Tibial artery (tissue), 4 donors: ENCODE data around the gene MCTP1.

Experiments used
- DNase-seq, 2 donors: peaks; one replicate each; pipeline ENCODE4 v3.0.0-alpha.2; 2019
- H3K27ac ChIP-seq, 2 donors: fragments of 200-600 bp; sonication (generic) in 1 of 2; 1 replicate in 1 of 2; 2 replicates in 1 of 2; pipeline ENCODE4 v1.5.1; 2018 to 2019; ENCODE audit warnings: mild to moderate bottlenecking in 1 of 2
- H3K27me3 ChIP-seq, 2 donors: fragments of 200-600 bp; sonication (generic) in 1 of 2; one replicate each; pipeline versions ENCODE4 v1.5.1 to v1.6.0; 2016 to 2019
- H3K36me3 ChIP-seq, 3 donors: fragments of 200-600 bp; sonication (generic) in 2 of 3; one replicate each; pipeline ENCODE4 v1.5.1; 2016 to 2019; ENCODE audit warnings: mild to moderate bottlenecking in 2 of 3
- H3K4me1 ChIP-seq, 4 donors: fragments of 200-600 bp; sonication (generic) in 2 of 4; 1 replicate in 3 of 4; 2 replicates in 1 of 4; pipeline ENCODE4 v1.5.1; 2016 to 2019
- H3K4me3 ChIP-seq, 2 donors: fragments of 200-600 bp; sonication (generic) in 1 of 2; 1 replicate in 1 of 2; 2 replicates in 1 of 2; pipeline ENCODE4 v1.5.1; 2018 to 2019; ENCODE audit warnings: mild to moderate bottlenecking in 2 of 2
- H3K9me3 ChIP-seq, 3 donors: fragments of 200-600 bp; sonication (generic) in 1 of 3; one replicate each; pipeline ENCODE4 v1.5.1; 2016 to 2019
- intact Hi-C: fragments of 100-400 bp; cut with DNase I; formaldehyde crosslinking; loops from one replicate; pipeline ENCODE4 v1.15.0; 2023; ENCODE audit warnings: low total_unique reads
- TF ChIP-seq, protein P1 (sequence below), 2 experiments: fragments of 200-600 bp in 1 of 2; fragments of 450-650 bp in 1 of 2; IDR thresholded peaks; one replicate each; pipeline ENCODE4 v1.5.1; 2017 to 2019; ENCODE audit warnings: antibody characterized with exemption in 2 of 2, mild to moderate bottlenecking in 1 of 2, moderate library complexity in 1 of 2

MCTP1 gene

GRCh38 chr5:94802450-94802849 lies 482.4 kb downstream of the MCTP1 start:
- Histone ChIP-seq H3K9me3 (no peaks in the 10 kb centered on the region), H3K4me3 (no peak overlapping the region), H3K36me3 (no peaks in the 10 kb centered on the region), H3K27ac (no peak overlapping the region), H3K27me3 (no peaks in the 10 kb centered on the region), H3K4me1 (no peaks in the 10 kb centered on the region)
- intact Hi-C loops, result no loop called here
- TF ChIP-seq, protein P1, sequence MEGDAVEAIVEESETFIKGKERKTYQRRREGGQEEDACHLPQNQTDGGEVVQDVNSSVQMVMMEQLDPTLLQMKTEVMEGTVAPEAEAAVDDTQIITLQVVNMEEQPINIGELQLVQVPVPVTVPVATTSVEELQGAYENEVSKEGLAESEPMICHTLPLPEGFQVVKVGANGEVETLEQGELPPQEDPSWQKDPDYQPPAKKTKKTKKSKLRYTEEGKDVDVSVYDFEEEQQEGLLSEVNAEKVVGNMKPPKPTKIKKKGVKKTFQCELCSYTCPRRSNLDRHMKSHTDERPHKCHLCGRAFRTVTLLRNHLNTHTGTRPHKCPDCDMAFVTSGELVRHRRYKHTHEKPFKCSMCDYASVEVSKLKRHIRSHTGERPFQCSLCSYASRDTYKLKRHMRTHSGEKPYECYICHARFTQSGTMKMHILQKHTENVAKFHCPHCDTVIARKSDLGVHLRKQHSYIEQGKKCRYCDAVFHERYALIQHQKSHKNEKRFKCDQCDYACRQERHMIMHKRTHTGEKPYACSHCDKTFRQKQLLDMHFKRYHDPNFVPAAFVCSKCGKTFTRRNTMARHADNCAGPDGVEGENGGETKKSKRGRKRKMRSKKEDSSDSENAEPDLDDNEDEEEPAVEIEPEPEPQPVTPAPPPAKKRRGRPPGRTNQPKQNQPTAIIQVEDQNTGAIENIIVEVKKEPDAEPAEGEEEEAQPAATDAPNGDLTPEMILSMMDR (IDR thresholded peaks at IDR 0.05), result no peak
- DNase-seq, result no peak

DNA sequence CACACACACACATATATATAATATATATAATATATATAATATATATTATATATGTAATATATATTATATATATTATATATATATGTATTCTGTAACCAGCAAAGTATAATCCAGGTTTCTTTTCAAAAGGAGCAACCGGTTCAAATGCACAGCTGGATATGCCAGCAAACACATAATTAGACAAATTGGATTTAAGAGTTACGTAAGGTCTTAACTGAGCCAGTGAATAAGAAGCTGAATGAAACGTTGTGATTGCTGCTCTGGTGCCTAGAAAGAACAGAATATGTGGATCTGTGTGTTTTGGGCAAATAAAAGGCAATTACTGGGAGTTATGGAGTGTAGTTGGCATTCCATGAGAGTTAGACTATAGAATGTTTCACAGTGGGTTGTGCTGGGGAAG lies 488.3 kb downstream of the MCTP1 start:
- TF ChIP-seq, protein P1 (IDR thresholded peaks at IDR 0.05), result no peak
- H3K4me1 ChIP-seq, result no peaks in the 10 kb centered on the region
- no peak overlapping the region for H3K27ac ChIP-seq
- DNase-seq, result no peak
- H3K27me3 ChIP-seq, result no peaks in the 10 kb centered on the region
- H3K9me3 ChIP-seq, result no peaks in the 10 kb centered on the region
- no peaks in the 10 kb centered on the region for H3K36me3 ChIP-seq
- intact Hi-C loops, result no loop called here
- H3K4me3 ChIP-seq, result no peak overlapping the region

DNA sequence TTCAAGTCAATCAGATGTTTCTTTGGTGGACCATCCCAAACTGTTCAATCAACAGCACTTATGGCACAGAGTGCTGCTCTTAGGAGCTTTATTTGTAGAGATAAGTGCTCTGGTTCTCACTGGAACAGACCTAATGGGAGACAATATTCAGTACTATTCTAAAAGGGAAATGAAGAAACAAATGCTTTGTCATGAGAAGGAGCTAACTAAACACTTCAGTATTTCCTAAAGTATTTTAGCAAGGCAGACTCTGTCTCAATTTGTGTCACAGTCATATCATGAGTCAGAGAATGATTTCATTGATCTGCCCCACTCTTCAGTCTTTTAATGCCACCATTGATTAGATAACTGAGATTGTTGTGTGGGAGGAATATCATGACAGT lies 491.1 kb downstream of the MCTP1 start:
- Histone ChIP-seq H3K36me3 (no peaks in the 10 kb centered on the region), H3K27ac (no peak overlapping the region), H3K4me3 (no peak overlapping the region), H3K9me3 (no peaks in the 10 kb centered on the region), H3K27me3 (no peaks in the 10 kb centered on the region), H3K4me1 (no peaks in the 10 kb centered on the region)
- no peak for DNase-seq
- TF ChIP-seq, protein P1 (IDR thresholded peaks at IDR 0.05), result no peak
- intact Hi-C loops, result no loop called here

DNA sequence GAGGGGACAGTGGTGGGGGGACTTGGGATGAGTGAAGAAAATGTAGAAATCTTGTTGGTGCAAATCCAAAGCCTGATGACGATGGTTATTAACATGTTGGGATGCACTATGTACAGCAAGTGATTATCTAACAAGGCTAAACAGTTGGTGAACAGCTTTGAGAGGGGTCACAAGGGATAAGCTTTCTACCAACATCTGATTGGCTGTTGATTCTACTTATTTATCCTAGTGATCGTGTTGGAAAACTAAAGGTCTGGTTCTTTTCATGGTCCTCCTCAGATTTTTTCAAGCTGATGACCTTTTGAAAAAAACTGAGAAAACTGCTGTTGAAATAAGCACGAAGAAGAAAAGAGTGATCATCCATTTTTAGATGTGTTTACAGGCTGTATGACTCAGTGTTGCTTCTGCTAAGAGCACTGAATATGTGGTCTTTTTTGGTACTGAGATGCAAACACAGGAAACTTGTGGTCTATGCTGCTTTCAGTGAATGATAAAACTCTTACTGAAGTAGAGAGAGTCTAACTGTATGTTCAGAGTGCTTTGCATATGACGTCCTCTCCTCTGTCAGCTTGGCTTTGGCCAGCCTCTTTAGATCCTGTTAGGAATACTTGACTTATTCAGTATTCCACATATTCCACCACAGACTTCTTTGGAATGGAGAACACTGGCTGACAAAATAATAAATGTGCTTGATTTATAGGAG lies 491.6 kb downstream of the MCTP1 start:
- no peak for DNase-seq
- Histone ChIP-seq H3K9me3 (no peaks in the 10 kb centered on the region), H3K4me1 (no peaks in the 10 kb centered on the region), H3K36me3 (no peaks in the 10 kb centered on the region), H3K27me3 (no peaks in the 10 kb centered on the region), H3K4me3 (no peak overlapping the region), H3K27ac (no peak overlapping the region)
- intact Hi-C loops, result no loop called here
- TF ChIP-seq, protein P1 (IDR thresholded peaks at IDR 0.05), result no peak

DNA sequence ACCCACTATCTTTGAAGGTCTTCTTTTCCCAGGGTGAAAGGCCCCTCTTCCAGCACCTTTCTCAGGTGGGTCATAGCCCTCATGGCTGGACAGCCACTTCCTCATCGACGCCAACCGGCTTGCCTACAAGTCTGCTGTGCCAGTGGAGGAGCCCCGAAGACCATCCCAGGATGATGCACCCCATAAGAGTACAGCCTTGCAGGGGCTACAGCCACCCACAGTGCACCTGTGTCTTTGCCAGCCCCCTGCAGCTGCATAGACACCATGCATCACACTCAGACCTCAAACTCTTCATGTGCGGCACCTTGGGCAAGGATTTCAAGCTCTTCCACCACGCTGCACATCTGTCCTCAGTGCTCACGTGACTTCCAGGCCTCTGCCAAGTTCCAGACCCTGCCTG lies 493.1 kb downstream of the MCTP1 start:
- Histone ChIP-seq H3K4me1 (no peaks in the 10 kb centered on the region), H3K27ac (no peak overlapping the region), H3K27me3 (no peaks in the 10 kb centered on the region), H3K9me3 (no peaks in the 10 kb centered on the region), H3K4me3 (no peak overlapping the region), H3K36me3 (no peaks in the 10 kb centered on the region)
- no peak for DNase-seq
- intact Hi-C loops, result no loop called here
- TF ChIP-seq, protein P1 (IDR thresholded peaks at IDR 0.05), result no peak

DNA sequence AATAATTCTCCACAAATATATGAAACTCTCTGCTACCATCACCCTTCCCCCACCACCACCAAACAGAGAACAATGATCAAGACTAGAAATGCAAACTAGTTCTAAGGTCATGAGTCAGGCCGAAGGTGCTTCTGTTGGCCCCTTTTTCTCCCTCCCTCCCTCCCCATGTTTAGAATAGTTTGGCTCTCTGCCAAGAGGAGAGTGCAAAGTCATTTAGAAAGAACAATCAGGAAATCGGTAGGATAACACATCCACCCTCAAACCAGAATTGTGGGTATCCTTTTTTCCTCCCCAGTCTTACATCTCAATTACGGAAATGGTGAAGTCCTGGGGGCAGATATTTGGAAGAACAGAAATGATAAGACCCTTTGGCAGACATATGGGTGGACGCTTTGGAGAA lies 496.4 kb downstream of the MCTP1 start:
- TF ChIP-seq, protein P1 (IDR thresholded peaks at IDR 0.05), result no peak

More for the DNA sequence above, 496.4 kb downstream of the MCTP1 start:
- H3K36me3 ChIP-seq, result no peaks in the 10 kb centered on the region
- no peak overlapping the region for H3K27ac ChIP-seq
- no peaks in the 10 kb centered on the region for H3K27me3 ChIP-seq
- no peak overlapping the region for H3K4me3 ChIP-seq
- DNase-seq, result no peak
- intact Hi-C loops, result no loop called here
- no peaks in the 10 kb centered on the region for H3K9me3 ChIP-seq
- H3K4me1 ChIP-seq, result no peaks in the 10 kb centered on the region
